CD4-positive, alpha-beta T cell (primary cell): Measurements from ENCODE around the gene SLIT1. TPM values are rescaled to one million over a fixed set of nuclear protein-coding genes. Genes with fewer than 3 reads are reported as not detected.

Experiments
- ATAC-seq: fragments of 200-7000 bp; cut with Tn5 transposase; one replicate; pipeline ENCODE4 v1.10.0; 2022; ENCODE audit warnings: mild to moderate bottlenecking; ENCODE audit not compliant: poor library complexity
- CTCF ChIA-PET: fragments of 350-600 bp; sonication (Branson Sonifier 250); formaldehyde crosslinking; loops from one replicate; lab custom pipeline; 2021; ENCODE audit warnings: antibody characterized with exemption, inconsistent platforms; lab: Charles Lee
- POLR2A ChIA-PET: fragments of 350-600 bp; sonication (Branson Sonifier 250); formaldehyde crosslinking; loops from one replicate; lab custom pipeline; 2021; ENCODE audit warnings: antibody characterized with exemption, inconsistent platforms; lab: Charles Lee
- DNase-seq, 14 experiments: peaks; one replicate each; pipeline ENCODE4 v3.0.0-alpha.2; 2013 to 2020; ENCODE audit warnings: mixed read lengths in 2 of 14
- H3K27ac ChIP-seq, 2 donors: one replicate each; pipeline versions ENCODE4 v1.5.1 to v1.7.0; 2013; ENCODE audit warnings: low read length in 2 of 2, low read depth in 1 of 2, mild to moderate bottlenecking in 1 of 2
- H3K27me3 ChIP-seq, 2 experiments: 1 replicate in 1 of 2; 2 replicates in 1 of 2; pipeline versions ENCODE4 v1.6.1 to v1.7.0; 2013; ENCODE audit warnings: low read length in 2 of 2, control low read depth in 1 of 2, mild to moderate bottlenecking in 1 of 2, moderate library complexity in 1 of 2; ENCODE audit not compliant: insufficient read depth in 2 of 2, control insufficient read depth in 1 of 2
- H3K36me3 ChIP-seq: one replicate; pipeline ENCODE4 v1.6.1; 2013; ENCODE audit warnings: low read length, control low read depth; ENCODE audit not compliant: insufficient read depth
- H3K4me1 ChIP-seq: one replicate; pipeline ENCODE4 v1.6.1; 2013; ENCODE audit warnings: low read length, control low read depth; ENCODE audit not compliant: insufficient read depth
- H3K4me3 ChIP-seq: one replicate; pipeline ENCODE4 v1.5.1; 2013; ENCODE audit warnings: mild to moderate bottlenecking, low read length, moderate library complexity
- H3K9me3 ChIP-seq, 2 experiments: 1 replicate in 1 of 2; 2 replicates in 1 of 2; pipeline versions ENCODE4 v1.6.1 to v1.7.0; 2013; ENCODE audit warnings: low read length in 2 of 2, mild to moderate bottlenecking in 2 of 2, control low read depth in 1 of 2, moderate library complexity in 1 of 2; ENCODE audit not compliant: control insufficient read depth in 1 of 2, insufficient read depth in 1 of 2
- H3K27ac Mint-ChIP-seq: one replicate; pipeline ENCODE4 v1.8.0; 2020; ENCODE audit warnings: mixed read lengths
- H3K27me3 Mint-ChIP-seq: one replicate; pipeline ENCODE4 v1.8.0; 2021; ENCODE audit warnings: mixed read lengths
- H3K36me3 Mint-ChIP-seq: one replicate; pipeline ENCODE4 v1.8.0; 2021; ENCODE audit warnings: low read depth, mixed read lengths
- H3K4me1 Mint-ChIP-seq: one replicate; pipeline ENCODE4 v1.8.0; 2021; ENCODE audit warnings: low read depth, mixed read lengths
- H3K4me3 Mint-ChIP-seq: one replicate; pipeline ENCODE4 v1.8.0; 2020; ENCODE audit warnings: mild to moderate bottlenecking, mixed read lengths
- H3K9me3 Mint-ChIP-seq: one replicate; pipeline ENCODE4 v1.8.0; 2020; ENCODE audit warnings: mixed read lengths
- CTCF ChIP-seq: fragments of 200-600 bp; IDR thresholded peaks from one replicate; pipeline ENCODE4 v1.8.0; 2022; ENCODE audit warnings: antibody characterized with exemption, mild to moderate bottlenecking
- intact Hi-C, 2 experiments: fragments of 100-400 bp; cut with DNase I in 1 of 2; cut with micrococcal nuclease in 1 of 2; formaldehyde crosslinking; loops; one replicate each; pipeline versions ENCODE4 v1.15.1 to v1.9.0; 2023 to 2025; cut with DNase I, micrococcal nuclease
- total RNA-seq, 174 experiments: library from RNA in 2 of 174; stranded (reverse) in 2 of 174; gene quantifications; one replicate each; pipeline ENCODE4 v1.2.3 and lab custom pipeline; 2021 to 2026

SLIT1 gene
- total RNA-seq, 2 experiments from 2014 or later = 0.30 to 0.39 TPM

- H3K36me3 ChIP-seq = no peaks in the 10 kb centered on the region
- H3K27ac ChIP-seq = no peak overlapping the region
- ChIA-PET CTCF (no interaction called here), POLR2A (interaction anchor here (1.3 kb wide), 1 partner anchor 172 kb away, joined by 3 read pairs; no protein-coding TSS in a partner anchor)
- intact Hi-C loops = no loop called here
- Mint-ChIP-seq H3K4me1 (peaks cover 9% of the 10 kb centered on the region), H3K27ac (no peak overlapping the region), H3K9me3 (no peaks in the 10 kb centered on the region), H3K4me3 (peak overlapping the region; percentile 54), H3K27me3 (no peaks in the 10 kb centered on the region), H3K36me3 (no peaks in the 10 kb centered on the region)
- H3K9me3 ChIP-seq = no peaks in the 10 kb centered on the region
- no peak for DNase-seq
- no peak overlapping the region for H3K4me3 ChIP-seq
- peaks cover 0 to 5% of the 10 kb centered on the region in 2 experiments for H3K27me3 ChIP-seq
- no peak for ATAC-seq
- no peak for TF ChIP-seq CTCF
- H3K4me1 ChIP-seq = peaks cover 10% of the 10 kb centered on the region
Observed at GRCh38 chr10:97038688-97039087, 147.1 kb downstream of the SLIT1 start.

GRCh38 chr10:97037365-97038361, 148.1 kb downstream of the SLIT1 start:
- ChIA-PET CTCF (interaction anchor here (0.7 to 1.9 kb wide), 7 partner anchors 8 to 172 kb away, joined by 3 to 8 read pairs (median 3); no protein-coding TSS in a partner anchor), POLR2A (interaction anchor here (1.3 kb wide), 2 partner anchors 158 to 173 kb away, joined by 3 to 5 read pairs; no protein-coding TSS in a partner anchor)
- H3K27ac ChIP-seq = no peak overlapping the region
- ATAC-seq (peak; percentile 89), DNase-seq (peak; percentile 46 to 79 (median 56))
- Mint-ChIP-seq H3K27ac (no peak overlapping the region), H3K36me3 (no peaks in the 10 kb centered on the region), H3K27me3 (no peaks in the 10 kb centered on the region), H3K4me1 (peaks cover 9% of the 10 kb centered on the region), H3K9me3 (no peaks in the 10 kb centered on the region), H3K4me3 (peak overlapping the region; percentile 79)
- H3K36me3 ChIP-seq = no peaks in the 10 kb centered on the region
- TF ChIP-seq CTCF = peak; percentile 91
- intact Hi-C loops = no loop called here
- H3K9me3 ChIP-seq = no peaks in the 10 kb centered on the region
- peak overlapping the region; percentile 45 for H3K4me3 ChIP-seq
- H3K27me3 ChIP-seq = peaks cover 0 to 5% of the 10 kb centered on the region in 2 experiments
- H3K4me1 ChIP-seq = peaks cover 10% of the 10 kb centered on the region

- H3K27me3 Mint-ChIP-seq = no peaks in the 10 kb centered on the region
- Histone ChIP-seq H3K9me3 (no peaks in the 10 kb centered on the region), H3K27ac (no peak overlapping the region), H3K27me3 (peaks cover 0 to 5% of the 10 kb centered on the region in 2 experiments), H3K4me3 (no peak overlapping the region), H3K36me3 (no peaks in the 10 kb centered on the region), H3K4me1 (peaks cover 10% of the 10 kb centered on the region)
- H3K4me1 Mint-ChIP-seq = peaks cover 9% of the 10 kb centered on the region
- ChIA-PET CTCF (no interaction called here), POLR2A (no interaction called here)
- H3K9me3 Mint-ChIP-seq = no peaks in the 10 kb centered on the region
- intact Hi-C loops = no loop called here
- DNase-seq (no peak), ATAC-seq (no peak)
- no peak overlapping the region for H3K4me3 Mint-ChIP-seq
- H3K27ac Mint-ChIP-seq = no peak overlapping the region
- H3K36me3 Mint-ChIP-seq = no peaks in the 10 kb centered on the region
- TF ChIP-seq CTCF = no peak
Observed at GRCh38 chr10:97034958-97035769, 150.6 kb downstream of the SLIT1 start.
